Gastroesophageal sphincter (tissue), 3 donors: Measurements from ENCODE around the gene BRD4.

Source experiments
- CTCF ChIP-seq, 4 experiments: fragments of 200-600 bp in 2 of 4; fragments of 450-650 bp in 2 of 4; sonication (generic) in 1 of 4; IDR thresholded peaks; one replicate each; pipeline ENCODE4 v1.5.1; 2017 to 2019; ENCODE audit warnings: antibody characterized with exemption in 4 of 4, mild to moderate bottlenecking in 2 of 4, moderate library complexity in 2 of 4
- POLR2A ChIP-seq, 2 donors: fragments of 450-650 bp; IDR thresholded peaks; one replicate each; pipeline ENCODE4 v1.6.1; 2017; ENCODE audit warnings: antibody characterized with exemption in 2 of 2, mild to moderate bottlenecking in 2 of 2, moderate library complexity in 1 of 2
- POLR2AphosphoS5 ChIP-seq: sonication (generic); formaldehyde crosslinking; IDR thresholded peaks from one replicate; pipeline ENCODE4 v1.6.1; 2017; ENCODE audit warnings: antibody characterized with exemption

DNA sequence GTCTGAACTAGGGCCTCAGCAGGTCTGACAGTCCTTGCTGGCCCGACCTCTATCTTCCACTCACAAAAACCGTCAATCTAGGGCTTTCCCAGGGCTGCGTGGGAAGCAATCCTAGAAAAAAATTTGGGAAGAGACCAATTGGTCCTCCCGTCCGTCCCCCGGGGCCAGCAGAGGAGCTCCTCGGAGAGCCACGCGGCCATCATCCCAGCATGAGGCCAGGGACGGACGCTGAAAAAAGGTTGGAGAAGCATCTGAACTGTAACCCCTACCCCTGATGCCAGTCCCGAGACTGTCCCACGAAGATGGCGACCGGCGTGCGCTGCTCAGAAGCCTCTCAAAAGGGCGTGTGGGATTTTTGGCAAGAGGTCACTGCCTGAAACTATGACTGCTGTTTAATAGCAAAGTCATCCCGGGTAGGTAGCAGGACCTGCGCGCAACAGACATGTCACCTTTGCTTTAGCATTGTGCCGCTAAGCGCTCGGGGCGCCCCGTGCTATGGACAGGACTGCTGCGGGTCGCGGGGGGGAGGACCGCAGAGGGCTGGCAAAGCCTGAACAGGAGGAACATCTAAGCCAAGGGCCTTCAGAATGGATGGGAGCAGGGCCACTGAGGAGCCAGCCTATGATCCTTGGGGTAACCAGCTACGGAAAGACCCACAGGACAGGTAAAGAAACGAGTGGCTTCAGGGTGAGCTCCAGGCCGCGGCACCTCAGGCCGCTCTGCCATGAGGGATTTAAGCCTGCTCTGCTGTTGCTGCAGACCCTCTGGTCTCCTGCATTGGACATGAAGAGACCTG lies 36.7 kb upstream of the BRD4 start:
- TF ChIP-seq POLR2A (IDR thresholded peaks at IDR 0.05), result no peak
- TF ChIP-seq CTCF (IDR thresholded peaks at IDR 0.05), result no peak
- no peak for TF ChIP-seq POLR2AphosphoS5
